ENCODE measurements around the gene ZNF710.

ZNF710 gene

DNA sequence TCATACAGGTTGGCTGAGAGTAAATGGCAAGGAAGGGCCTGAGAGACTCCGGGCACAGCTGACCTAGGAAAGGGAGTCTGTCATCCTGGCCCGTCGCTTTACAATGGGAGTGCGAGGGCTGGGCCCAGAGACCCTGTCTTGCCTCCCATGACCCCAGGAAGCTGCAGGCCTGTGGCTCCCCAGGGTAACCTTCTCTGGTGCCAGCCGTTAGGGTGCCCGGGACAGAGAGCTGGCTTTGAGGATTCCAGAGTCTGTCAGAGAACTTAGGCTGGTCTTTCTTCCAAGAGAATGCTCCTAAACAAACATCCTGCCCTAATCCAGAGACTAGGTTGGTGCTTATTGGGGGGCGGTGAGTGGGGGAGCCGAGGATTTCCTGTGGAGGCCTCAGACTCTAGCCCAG lies 18.5 kb downstream of the ZNF710 start:
- DNase-seq = no peak

DNA sequence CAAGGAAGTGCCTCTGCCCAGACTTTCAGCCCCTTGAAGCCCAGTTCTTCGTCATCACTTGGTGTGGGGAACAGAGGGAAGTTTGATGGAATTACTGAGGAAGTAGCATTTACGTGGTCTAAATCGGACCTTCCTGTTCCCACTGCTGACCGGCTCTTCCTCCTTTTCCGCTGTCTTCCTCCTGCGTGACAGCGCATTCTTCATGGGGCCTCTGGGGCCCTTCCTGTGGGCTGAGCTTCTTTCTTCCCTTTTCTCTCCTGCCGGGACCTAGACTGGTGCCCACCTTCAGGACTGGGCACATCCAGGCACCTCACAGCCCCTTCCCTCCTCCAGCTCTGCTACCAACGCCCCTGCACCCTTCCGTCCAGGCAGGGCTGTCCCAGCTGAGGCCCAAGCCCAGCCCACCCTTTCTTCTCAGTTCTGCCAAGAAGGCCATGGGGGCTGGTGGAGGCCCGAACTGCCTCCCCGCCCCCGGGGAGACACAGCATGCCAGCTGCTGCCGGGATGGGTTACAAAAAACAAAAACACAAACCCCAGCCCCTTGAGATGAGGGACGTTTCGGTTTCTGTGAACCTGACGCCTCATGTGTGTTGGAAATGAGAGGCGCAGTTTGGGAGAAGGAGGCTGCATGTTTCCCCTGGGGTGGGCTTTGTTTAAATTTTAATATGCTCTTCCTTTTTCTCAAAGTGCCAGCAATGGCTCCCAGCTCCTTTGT lies 19.1 kb downstream of the ZNF710 start:
- no peak for DNase-seq

DNA sequence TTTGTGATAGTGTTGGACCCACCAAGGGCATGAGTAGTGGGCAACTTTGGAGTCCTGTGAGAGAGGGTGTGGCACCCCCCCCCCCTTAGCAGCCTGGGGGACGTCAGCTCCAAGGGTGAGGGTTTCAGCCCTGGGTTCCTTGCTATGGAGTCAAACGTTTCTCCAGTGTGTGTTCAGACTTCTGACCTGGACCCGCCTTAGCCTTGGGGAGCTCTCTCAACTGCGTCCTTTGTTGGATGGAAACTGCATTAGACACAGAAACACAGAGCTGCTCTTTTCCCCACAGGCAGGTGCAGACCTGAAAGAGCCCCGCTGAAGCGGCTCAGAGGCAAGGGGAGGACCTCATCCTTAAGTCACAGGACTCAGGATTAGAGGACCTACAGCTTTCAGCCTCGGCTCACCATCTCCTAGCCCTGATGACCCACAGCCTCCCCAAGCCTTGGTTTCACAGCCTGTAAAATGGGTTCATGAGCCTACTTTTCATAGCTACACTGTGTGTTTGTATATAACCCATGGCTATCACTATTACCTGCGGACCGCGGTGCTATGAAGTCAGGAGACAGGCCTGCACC lies 19.9 kb downstream of the ZNF710 start:
- no peak for DNase-seq

DNA sequence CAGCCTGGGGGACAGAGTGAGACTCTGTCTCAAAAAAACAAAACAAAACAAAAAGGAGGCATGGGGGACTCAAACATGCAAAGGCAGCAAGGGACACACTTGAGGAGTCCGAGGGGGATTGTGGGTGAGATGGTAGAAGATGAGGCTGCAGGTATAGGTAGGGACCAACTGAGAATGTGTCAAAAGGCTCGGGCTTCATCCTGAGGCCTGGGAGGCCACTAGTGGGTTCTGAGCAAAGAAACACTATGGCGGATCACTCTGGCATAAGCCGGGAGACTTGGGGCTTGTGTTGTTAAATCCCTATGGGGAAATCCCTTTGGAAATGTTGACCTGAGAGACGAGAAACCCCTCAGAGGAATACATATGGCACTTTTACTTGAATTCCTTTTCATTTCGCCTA lies 21.2 kb downstream of the ZNF710 start:
- no peak for DNase-seq

DNA sequence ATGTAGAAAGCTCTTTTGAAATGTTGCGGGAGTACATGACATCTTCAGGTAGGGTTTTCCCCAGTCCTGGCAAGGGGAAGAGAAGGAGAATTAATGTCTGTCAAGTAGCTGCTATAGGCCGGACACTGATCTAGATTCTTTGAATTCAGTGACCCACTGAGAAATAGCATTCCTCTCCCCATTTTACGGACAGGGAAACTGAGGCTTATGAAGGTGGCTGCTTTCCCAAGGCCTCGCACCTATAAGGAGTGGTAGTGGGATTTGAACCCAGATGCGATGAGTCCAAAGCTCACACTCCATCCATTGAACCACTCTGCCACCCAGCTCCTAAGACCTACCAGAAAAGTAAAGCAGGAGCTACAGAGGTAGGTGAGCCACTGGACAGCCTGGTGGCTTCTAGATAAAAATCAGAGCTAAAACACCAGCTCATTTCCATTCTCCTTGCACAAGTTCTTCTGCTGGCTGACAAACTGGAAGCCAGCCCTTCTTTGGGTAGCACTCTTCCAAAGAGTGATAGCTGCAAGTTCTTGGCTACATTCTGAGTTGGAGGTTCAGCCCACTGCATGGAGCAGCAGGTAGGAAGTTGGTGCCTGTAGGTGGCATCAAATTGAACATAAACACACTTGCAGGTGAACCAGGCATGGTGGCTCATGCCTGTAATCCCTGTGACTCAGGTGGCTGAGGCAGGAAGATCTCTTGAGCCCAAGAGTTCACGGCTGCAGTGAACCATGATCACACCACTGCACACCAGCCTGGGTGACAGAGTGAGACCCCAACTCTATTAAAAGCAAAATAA lies 22.0 kb downstream of the ZNF710 start:
- DNase-seq = no peak

DNA sequence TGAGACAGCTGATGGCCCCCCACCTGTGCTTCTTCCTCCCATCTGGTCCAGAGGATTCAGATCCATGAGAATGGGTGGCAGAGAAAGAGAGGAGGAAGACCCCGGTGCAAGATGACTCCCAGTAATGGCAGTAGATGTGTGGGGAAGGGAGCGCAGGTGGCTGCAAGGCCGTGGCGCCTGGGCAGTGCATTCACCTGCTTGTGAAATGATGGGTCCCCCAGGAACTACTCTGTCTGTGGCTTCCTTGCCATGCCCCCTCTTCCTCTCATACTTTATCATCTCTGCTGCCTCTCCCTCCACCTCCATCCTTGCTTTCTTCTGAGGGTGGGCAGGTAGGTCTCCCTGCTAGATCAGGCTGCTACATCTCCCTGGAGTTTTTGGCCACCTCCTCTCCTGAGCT lies 23.3 kb downstream of the ZNF710 start:
- DNase-seq = no peak

DNA sequence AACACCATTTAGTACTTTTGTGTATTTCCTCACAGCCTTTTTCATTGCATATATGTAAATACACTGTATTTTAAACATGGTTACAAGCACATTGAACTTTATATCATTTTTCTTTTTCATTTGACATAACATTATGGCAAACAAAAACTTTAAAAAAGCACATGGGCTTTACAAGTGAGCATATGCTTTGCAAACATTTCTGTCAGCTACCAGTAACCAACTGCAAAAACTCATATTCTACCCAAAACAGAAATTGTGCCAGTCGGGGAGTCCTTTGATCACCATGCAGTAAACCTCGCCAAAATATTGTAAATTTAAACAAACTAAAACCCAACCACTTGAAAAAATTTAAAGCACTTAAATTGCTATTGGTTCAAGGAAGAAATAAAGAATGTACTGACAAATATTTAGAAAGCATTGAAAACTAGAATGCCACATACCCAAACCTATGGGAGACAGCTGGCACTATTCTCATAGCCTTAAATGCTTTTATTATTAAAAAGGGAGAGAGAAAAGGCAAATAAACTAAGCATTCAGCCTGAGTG lies 24.4 kb downstream of the ZNF710 start:
- DNase-seq = no peak

DNA sequence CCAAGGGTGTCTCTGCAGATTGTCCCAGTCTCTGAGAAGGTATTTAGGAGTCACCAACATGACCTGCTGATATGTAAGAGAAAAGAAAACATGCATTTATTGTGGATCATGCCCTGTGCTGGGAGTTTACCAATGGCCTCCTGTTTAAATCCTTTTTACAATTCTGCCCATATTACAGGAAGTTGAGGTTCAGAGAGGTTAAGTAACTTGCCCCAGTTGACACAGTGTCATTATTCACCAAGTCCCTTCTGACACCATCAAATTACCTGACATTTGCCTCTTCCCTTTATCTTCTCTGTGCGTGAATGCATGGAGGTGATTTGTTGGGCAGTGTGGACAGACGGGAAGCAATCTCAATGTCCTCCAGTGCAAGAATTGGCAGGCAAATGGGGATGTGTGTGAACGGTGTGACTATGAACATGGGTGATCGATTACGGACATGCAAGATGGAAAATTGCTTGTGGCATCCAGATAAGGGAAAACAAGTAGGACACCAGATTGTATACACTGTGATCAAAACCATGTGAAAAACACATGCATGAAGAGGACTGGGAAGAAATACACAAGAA lies 27.3 kb downstream of the ZNF710 start:
- DNase-seq = no peak

DNA sequence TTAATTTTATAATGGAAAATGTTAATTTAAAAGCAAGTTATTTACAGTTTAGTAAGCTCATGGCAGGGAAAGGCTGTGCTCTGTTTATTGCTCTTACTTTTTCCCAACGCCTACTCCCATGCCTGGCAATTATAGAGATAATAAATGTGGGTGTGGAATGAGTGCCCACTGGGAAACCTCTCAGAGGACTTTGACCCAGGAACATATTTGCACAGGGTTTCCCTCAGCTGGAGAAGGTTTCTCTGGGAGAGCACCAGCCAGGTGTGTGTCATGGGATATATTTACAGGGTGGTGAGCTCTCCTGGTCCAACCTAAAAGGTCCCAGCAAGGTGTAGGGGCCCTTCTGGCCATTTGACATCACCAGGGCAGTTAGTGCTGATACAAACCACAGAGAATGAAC lies 27.9 kb downstream of the ZNF710 start:
- no peak for DNase-seq

DNA sequence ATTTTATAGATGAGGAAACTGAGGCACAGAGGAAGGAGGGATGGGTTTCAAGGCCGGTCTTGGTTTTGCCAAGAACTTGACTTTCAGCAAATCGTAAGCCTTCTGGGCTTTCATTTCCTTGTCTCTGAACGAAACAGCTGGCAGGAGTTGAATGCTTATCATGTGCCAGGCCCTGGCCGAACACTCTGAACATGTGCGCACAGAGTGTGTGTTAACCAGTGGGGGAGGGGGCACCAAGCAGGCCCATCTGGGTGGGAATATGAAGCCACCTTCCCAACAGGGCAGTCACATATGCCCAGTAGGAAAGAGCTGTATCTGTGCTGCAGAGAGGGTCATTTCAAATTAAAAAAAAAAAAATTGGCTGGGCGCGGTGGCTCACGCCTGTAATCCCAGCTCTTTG lies 29.3 kb downstream of the ZNF710 start:
- DNase-seq = no peak

DNA sequence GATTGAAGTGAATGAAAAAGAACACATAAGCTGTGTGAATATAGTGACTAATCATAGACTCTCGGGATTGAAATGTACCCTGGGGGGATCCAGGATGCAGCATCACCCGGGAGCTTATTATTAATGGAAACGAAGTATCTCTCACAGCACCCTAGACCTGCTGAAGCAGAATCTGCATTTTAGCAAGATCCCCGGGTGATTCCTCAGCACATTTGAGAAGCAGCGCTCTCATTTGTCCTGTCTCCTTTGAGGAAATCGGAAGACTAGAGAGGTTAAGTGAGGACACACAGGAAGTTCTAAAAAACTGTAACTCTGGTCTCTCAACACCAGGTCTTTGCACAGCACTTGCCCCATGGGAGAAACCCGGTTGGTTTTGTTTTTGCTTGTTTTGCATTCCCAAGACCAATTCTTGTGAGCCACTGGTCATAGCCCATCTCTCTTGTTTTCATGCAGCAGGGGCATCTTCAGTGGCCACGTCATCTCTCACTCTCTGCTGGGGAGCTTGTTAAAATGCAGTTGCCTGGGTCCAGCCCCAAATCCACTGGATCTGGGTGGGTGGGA lies 30.2 kb downstream of the ZNF710 start:
- no peak for DNase-seq

DNA sequence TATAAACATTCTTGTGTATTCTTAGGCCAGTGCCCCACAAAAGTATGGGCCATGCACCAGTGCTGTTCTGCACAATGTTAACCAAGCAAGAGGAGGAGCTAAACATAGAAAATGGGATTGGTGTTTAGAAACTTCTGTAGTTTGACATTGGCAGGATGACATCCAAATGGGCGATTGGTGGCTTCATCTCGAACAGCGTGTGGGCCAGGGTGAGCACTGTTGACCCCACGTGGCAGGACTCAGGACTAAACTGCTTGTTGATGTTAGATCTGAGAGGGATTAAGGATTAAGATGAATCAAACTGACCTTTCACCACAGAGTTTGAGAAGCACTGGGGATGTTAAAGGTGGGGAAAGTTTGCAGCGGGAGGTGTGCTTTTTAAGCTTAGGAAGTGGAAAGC lies 31.9 kb downstream of the ZNF710 start:
- no peak for DNase-seq

DNA sequence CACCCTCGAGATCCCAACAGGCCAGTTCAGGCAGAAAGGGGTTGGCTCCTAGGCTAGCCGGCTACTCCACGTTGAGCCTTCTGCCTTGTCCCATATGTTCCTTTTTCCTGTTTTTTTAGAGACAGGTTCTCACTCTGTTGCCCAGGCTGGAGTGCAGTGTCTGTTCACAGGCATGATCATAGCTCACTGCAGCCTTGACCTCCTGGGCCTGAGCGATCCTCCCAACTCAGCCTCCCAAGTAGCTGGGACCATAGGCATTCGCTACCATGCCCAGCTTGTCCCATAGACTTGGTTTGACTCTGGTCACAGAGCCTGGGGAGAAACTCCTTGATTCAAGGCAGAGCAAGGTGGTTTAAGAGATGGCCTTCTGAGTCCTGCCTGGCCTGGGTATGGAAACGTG lies 32.3 kb downstream of the ZNF710 start:
- no peak for DNase-seq

DNA sequence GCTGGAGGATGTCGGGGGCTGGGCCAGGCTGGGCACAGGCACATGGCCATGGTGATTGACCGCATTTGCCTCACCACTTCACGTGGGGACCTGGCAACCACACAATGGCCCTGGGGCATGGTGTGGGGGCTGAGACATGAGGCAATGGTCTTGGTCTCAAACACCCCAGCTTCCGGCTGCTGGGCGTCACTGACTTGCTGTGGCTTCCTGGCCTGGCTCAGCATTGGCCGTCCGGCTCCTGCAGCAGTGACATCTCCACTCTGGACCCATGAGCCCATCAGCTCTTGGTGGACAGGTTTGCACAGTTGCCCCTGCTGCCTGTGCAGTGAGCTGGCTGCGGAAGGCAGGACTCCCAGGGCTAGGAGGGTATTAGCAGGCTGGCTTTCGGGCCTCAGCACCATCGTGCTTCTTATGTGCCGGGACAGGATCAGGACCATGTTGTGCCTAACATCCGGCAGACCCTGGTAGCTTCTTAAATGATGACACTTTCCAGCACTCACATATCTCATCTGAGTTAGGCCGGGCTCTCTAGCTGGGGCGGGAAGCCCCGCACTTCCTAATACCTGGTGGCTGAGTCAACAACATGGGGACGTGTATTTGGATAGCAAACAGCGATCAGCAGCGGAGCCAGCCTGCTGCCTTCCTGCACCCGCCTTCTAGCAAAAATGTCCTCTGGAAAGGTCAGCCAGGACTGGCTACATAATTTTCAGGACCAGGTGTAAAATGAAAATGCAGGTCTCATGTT lies 34.1 kb downstream of the ZNF710 start:
- DNase-seq = no peak

DNA sequence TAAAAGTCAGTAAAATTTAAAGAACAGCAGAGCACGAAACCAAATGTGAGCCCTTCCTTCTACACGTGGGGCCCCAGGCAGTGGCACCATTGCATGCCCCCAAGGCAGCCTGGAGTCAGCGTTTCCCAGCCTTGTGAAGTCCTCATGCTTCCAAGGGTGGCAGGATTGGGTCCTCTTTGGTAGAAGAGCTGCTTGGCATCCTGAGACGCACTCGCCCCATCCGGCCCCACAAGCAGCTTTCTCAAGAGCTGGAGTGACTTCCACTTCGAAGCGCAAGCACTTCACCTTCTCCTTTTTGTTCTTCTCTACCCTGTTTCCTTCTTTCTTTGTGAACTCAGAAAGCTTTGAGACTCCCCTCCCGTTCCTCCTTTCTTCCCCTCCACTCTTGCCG lies 34.7 kb downstream of the ZNF710 start:
- no peak for DNase-seq

DNA sequence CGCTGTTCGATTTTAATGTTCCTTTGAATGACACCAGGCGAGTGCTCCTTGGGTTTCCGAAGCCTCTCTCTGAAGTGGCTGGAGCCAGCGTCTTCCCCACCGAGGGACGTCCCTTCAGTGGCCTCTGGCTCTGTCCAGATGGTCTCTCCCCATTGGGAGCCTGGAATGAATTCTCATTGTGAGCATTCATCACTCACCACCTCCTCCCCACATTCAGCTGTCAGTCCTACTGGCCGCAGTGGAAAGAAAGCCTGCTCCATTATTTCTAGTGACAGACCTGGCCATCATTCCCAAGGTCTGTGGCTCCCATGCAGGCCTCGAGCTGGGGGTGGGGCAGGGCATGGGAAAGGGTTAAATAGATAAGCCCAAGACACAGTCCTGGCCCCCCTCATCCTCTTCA lies 35.2 kb downstream of the ZNF710 start:
- no peak for DNase-seq

DNA sequence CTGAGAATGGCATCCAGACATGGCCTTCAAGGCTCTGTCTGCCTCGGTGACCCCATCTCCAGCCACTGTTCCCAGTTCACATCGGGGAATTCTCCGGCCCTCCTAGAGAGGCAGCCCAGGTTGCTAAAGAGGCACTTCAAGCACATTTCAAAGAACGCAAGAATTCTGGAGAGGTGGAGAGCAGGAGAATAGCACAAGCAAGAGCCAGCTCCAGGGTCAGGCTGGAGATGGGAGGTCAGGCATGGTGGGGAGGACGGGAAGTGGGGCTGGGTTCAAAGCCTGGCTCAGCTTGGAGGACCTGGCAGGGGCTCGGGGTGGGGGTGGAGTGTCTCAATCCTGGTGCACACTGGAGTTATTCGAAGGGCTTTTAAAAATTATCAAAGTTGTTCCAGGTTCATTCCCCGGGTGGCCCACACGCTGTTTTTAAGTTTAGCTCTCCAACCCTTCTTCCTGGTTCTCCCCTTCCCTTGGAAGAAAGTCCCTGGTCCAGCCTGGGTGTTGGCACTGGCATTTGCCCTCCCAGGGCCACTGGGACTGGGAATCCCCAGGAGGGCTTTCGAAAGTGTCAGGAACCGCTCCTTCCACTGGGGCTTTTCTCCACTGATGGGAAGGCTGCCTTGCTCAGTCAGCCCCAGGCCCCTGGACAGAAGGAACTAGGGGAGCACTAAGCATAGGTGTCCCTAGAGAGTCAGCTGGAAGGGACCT lies 35.8 kb downstream of the ZNF710 start:
- DNase-seq = no peak

DNA sequence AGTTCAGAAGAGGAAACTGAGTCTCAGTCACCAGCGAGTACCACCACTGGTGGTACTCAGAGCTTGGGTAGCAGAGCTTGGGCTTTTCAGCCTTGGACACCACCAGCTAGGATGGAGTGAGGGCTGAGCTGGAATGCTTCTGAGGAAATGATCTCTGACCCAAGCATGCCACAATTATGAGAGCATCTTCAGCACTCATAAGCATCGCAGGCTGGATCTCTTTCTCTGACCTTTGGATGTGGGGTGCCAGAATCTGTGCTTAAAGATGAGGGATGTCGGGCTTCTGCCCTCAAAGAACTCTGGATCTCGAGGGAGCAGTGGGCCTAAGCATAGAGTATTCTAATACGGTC lies 36.4 kb downstream of the ZNF710 start:
- no peak for DNase-seq

DNA sequence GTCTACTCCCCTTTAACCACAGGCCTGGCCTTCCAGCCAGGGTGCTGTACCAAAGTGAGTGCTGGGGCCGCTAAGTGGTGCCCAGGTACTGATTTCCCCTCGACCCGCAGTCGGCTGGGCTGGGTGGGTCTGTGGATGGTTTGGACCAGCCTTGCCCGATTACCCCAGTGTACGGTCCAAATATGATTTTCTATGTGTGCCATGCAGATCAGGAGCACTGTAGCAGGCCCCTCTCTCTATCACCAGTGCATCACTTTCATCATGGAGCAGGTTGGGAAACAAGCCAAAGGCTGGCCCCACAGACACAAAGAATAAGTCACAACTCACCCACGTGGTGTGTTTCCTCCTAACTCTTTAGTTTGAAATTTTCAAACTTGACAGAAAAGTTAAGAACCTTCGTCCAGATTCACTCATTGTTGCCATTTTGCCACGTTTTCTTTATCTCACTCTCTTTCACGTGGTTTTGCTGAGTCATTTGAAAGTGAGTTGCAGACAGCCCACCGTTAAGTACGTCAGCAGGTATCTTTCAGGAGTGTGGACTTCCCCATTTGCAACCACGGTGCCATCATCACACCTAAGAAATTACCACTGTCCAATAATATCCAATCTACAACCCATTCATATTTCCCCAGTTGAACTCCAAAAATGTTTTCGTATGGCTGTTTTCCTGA lies 37.0 kb downstream of the ZNF710 start:
- DNase-seq = peak; percentile 53

DNA sequence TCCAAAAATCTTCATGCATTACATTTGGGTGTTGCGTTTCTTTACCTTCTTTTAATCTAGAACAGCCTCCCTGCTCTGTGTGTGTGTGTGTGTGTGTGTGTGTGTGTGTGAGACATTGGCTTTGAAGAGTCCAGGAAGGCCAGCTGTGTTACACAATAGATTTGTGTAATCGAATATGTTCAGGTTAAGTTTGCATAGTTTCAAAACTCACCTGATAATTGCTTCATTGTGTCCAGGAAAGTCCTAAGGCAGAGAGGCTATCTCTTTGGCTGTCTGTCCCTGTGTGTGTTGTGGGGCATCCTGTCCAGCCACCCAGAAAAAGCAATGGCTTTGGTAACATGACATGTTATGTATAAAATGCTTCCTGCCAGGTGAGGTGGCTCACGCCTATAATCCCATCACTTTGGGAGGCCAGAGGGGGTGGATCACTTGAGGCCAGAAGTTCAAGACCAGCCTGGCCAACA lies 37.5 kb downstream of the ZNF710 start:
- no peak for DNase-seq

DNA sequence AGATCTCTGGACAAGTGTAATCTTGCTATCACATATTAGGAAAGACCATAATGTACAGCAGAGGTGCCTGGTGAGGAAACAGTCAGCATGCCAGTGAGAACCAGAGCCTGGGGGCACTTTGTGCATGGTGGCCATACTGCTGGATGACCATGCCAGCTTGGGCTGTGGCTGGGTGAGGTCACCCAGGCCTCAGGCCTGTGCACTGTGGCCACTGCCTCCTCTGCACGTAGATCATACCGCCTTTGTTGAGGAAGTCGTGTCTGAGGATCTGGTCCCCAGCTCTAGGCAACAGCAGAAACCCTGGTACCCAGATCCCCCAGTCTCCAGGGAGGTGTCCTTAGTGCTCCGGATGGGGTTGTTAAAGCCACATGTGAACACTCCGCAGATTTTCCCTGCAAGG lies 38.9 kb downstream of the ZNF710 start:
- DNase-seq = no peak
